ENCODE data around the gene JUP.
"Not testable (repeated sequence)": the region's sequence is repeated elsewhere in the genome, so short reads cannot be mapped to it uniquely, and the experiment has no call there.

JUP gene

DNA sequence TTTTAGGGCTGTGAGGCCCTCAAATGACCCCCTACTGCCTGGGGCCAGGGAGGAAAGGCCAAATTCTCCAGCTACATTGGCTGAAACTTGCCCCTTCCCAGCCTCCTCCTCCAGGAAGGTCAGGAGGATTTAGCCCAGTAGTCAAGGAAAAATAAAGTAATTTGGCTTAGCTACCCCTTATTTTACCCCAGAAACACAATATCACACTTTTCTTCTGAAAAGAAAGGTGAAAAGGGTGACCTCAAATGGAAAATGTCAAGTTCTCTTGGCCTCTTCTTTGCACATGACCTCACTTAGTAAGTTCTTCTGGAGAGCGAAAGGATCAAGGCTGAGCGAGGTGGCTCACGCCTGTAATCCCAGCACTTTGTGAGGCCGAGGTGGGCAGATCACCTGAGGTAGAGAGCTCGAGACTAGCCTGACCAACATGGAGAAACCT is 8.0 kb upstream of the JUP start:
- Mint-ChIP-seq H3K4me3 (no peak overlapping the region), H3K36me3 (no peaks in the 10 kb centered on the region), H3K27ac (no peak overlapping the region), H3K27me3 (no peaks in the 10 kb centered on the region), H3K9me3 (no peaks in the 10 kb centered on the region), H3K4me1 (no peaks in the 10 kb centered on the region)
- ATAC-seq: no peak

- Mint-ChIP-seq H3K9me3 (no peaks in the 10 kb centered on the region), H3K27me3 (no peaks in the 10 kb centered on the region), H3K4me1 (peaks cover 3% of the 10 kb centered on the region), H3K36me3 (no peaks in the 10 kb centered on the region), H3K27ac (no peak overlapping the region), H3K4me3 (no peak overlapping the region)
- ATAC-seq: no peak
Measured at GRCh38 chr17:41793784-41794539, 7.5 kb upstream of the JUP start.

DNA sequence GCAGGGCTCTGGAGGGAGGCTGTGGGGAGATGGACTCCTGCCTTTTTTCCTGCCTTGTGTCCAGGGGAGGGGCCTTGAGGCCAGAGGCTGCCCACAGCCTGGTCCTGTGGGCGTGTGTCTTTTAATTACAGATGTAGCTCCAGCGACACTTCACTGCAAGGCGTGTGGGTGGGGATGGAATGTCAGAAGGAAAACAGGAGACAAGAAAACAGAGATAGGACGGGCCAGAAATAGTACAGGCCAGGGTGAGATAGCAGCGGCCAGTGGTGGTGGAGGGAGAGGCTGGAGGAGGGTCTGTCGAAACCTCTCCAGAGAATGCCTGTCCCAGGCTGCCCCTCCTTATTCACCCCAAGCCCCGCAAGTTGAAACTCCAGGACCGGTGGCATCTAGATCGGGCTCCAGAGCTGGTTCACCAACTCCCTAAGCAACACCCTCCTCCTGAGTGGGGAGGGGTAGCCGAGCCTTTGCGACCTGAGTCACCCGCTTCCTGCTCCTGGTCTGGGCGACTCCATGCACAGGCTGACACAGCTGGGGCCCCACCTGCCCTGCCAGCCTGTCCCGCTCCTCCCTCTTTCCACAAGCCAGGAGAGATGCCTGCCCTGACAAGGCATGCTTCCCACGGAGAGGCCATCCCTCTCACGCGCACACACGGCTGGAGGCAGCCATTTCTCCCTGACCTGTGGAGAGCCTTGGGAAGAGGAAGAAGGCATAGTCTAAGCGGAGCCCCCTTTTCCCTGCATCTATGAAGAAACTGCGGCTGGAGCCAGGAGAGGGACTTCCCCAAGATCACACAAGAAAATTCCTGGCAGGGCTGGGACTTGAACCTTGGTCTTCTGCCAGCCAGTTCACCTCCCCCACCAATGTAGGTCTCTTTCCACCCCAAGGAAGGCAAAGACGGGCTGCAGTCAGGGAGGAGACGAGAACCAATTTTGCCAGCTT is 6.6 kb upstream of the JUP start:
- Mint-ChIP-seq H3K9me3 (no peaks in the 10 kb centered on the region), H3K27me3 (no peaks in the 10 kb centered on the region), H3K4me3 (no peak overlapping the region), H3K27ac (no peak overlapping the region), H3K36me3 (no peaks in the 10 kb centered on the region), H3K4me1 (peaks cover 6% of the 10 kb centered on the region)
- ATAC-seq: no peak

GRCh38 chr17:41787021-41787418 is 509 bp upstream of the JUP start:
- H3K4me3 Mint-ChIP-seq: peak overlapping the region; percentile 64
- ATAC-seq: no peak

DNA sequence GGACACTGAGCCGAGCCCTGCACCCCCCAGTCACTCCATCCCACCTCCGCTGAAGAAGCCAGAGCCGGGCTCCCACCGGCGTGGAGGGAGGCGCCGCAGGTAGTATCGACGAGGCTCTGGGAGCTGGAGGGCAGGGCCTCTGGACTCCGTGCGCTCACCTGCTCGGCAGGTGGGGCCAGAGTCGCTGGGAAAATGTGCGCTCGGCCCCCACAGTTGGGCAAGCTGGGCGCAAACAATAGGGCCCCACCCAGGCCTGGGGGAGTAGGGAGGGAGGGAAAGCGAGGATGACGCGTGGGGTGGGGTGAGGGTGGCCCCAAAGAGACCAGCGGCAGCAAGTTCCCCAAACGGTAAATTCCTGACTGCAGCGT is 668 bp downstream of the JUP start:
- no peaks in the 10 kb centered on the region for H3K36me3 Mint-ChIP-seq
- H3K9me3 Mint-ChIP-seq: no peaks in the 10 kb centered on the region
- no peak overlapping the region for H3K27ac Mint-ChIP-seq
- peak overlapping the region; percentile 64 for H3K4me3 Mint-ChIP-seq
- H3K4me1 Mint-ChIP-seq: peaks cover 38% of the 10 kb centered on the region
- peaks cover 33% of the 10 kb centered on the region for H3K27me3 Mint-ChIP-seq
- peak; percentile 1 for ATAC-seq

More at GRCh38 chr17:41787021-41787418, 509 bp upstream of the JUP start:
- H3K36me3 Mint-ChIP-seq: no peaks in the 10 kb centered on the region
- H3K9me3 Mint-ChIP-seq: no peaks in the 10 kb centered on the region
- peaks cover 22% of the 10 kb centered on the region for H3K27me3 Mint-ChIP-seq
- H3K27ac Mint-ChIP-seq: no peak overlapping the region
- H3K4me1 Mint-ChIP-seq: peaks cover 35% of the 10 kb centered on the region

DNA sequence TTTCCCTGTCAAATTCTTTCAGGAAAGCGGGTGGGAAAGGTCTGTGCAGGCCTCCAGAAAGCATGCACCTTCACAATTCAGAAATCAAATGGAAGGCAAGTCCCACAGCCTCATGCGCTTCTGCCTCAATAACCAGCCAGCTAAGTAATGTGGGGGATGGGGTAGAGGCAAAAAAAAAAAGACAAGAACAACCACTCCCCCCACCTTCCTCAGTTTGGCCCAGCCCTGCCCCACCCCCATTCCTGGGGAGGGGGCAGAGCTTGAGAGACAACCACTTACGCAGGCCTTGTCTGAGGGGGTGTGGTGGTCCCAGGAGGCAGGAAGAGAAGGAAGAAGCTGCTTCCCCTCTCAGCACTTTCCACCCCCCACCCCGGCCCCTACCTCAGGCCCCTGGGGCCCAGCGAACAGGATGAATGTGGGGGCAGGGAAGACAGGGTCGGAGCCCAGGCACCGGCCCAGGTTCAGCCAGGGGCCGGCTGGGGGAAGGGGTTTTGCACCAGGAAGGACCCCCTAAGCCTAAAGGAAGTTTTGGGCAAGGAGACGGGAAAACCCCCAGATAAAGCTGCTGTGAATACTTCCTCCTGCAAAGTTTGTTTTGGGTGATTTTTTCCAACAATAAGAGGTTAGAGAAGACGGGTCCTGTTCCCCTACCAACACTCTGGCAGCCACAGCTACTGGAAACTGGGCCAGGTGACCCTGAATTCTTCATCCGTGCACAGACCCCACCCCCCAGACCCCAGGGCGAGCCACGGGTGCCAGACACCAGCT is 1.2 kb downstream of the JUP start:
- Mint-ChIP-seq H3K27ac (peak overlapping the region; percentile 10), H3K36me3 (no peaks in the 10 kb centered on the region), H3K27me3 (peaks cover 39% of the 10 kb centered on the region), H3K4me3 (peak overlapping the region; percentile 64), H3K9me3 (no peaks in the 10 kb centered on the region), H3K4me1 (peaks cover 38% of the 10 kb centered on the region)
- ATAC-seq: no peak

- Mint-ChIP-seq H3K4me1 (peaks cover 38% of the 10 kb centered on the region), H3K27ac (no peak overlapping the region), H3K4me3 (peak overlapping the region; percentile 64), H3K27me3 (peaks cover 42% of the 10 kb centered on the region), H3K9me3 (no peaks in the 10 kb centered on the region), H3K36me3 (no peaks in the 10 kb centered on the region)
- ATAC-seq: no peak
Measured at GRCh38 chr17:41784207-41784744, 2.2 kb downstream of the JUP start.

- peaks cover 40% of the 10 kb centered on the region for H3K4me1 Mint-ChIP-seq
- H3K27ac Mint-ChIP-seq: no peak overlapping the region
- ATAC-seq: no peak
- no peak overlapping the region for H3K4me3 Mint-ChIP-seq
- H3K36me3 Mint-ChIP-seq: no peaks in the 10 kb centered on the region
- no peaks in the 10 kb centered on the region for H3K9me3 Mint-ChIP-seq
- peaks cover 42% of the 10 kb centered on the region for H3K27me3 Mint-ChIP-seq
Measured at GRCh38 chr17:41782142-41782541, 4.4 kb downstream of the JUP start.

DNA sequence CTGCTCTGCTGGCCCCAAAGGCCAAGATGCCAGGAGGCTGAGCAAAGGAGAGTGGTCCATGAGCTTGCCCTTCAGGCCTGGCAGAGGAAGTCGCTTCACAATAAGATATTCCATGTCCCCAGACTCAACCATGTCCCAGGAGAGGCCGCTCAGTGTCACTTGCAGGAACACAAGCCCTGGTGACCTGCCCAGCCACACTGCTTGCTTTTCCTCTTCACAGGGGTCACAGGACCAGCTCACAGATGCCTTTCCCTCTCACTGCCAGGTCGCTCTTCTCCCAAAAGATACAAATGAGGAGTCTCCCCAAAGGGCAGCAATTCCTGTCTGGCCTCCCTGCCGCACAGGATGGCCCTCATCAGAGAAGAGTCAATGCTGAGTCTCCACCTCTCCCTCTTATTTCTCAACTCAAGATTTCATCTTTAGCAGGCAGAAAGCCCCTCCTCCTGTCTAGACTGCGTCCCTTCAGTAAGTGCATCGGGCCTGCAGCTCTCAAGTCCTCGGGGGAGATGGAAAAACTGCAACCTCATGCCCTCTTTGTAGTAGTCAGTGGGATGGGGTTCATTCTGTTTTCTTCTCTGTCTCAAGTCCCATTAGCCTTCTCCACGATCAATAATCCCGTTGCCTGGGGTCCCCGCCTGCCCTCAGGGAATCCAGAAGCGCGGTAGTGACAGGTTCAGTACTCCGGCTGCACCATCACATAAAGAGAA is 5.0 kb downstream of the JUP start:
- H3K9me3 Mint-ChIP-seq: no peaks in the 10 kb centered on the region
- H3K27ac Mint-ChIP-seq: no peak overlapping the region
- ATAC-seq: no peak
- no peaks in the 10 kb centered on the region for H3K36me3 Mint-ChIP-seq
- H3K4me1 Mint-ChIP-seq: peaks cover 40% of the 10 kb centered on the region
- no peak overlapping the region for H3K4me3 Mint-ChIP-seq
- peaks cover 42% of the 10 kb centered on the region for H3K27me3 Mint-ChIP-seq

- H3K9me3 Mint-ChIP-seq: no peaks in the 10 kb centered on the region
- H3K27me3 Mint-ChIP-seq: peaks cover 55% of the 10 kb centered on the region
- peaks cover 30% of the 10 kb centered on the region for H3K4me1 Mint-ChIP-seq
- no peaks in the 10 kb centered on the region for H3K36me3 Mint-ChIP-seq
- no peak overlapping the region for H3K4me3 Mint-ChIP-seq
- H3K27ac Mint-ChIP-seq: no peak overlapping the region
- no peak for ATAC-seq
Measured at GRCh38 chr17:41779954-41780353, 6.6 kb downstream of the JUP start.

- H3K36me3 Mint-ChIP-seq: no peaks in the 10 kb centered on the region
- no peak overlapping the region for H3K4me3 Mint-ChIP-seq
- H3K9me3 Mint-ChIP-seq: no peaks in the 10 kb centered on the region
- ATAC-seq: no peak
- peaks cover 24% of the 10 kb centered on the region for H3K4me1 Mint-ChIP-seq
- peaks cover 51% of the 10 kb centered on the region for H3K27me3 Mint-ChIP-seq
- no peak overlapping the region for H3K27ac Mint-ChIP-seq
Measured at GRCh38 chr17:41777574-41778188, 8.8 kb downstream of the JUP start.

- no peak for ATAC-seq
- H3K27me3 Mint-ChIP-seq: peaks cover 46% of the 10 kb centered on the region
- no peak overlapping the region for H3K4me3 Mint-ChIP-seq
- no peaks in the 10 kb centered on the region for H3K36me3 Mint-ChIP-seq
- H3K9me3 Mint-ChIP-seq: no peaks in the 10 kb centered on the region
- H3K27ac Mint-ChIP-seq: no peak overlapping the region
- peaks cover 18% of the 10 kb centered on the region for H3K4me1 Mint-ChIP-seq
Measured at GRCh38 chr17:41777157-41777573, 9.3 kb downstream of the JUP start.

DNA sequence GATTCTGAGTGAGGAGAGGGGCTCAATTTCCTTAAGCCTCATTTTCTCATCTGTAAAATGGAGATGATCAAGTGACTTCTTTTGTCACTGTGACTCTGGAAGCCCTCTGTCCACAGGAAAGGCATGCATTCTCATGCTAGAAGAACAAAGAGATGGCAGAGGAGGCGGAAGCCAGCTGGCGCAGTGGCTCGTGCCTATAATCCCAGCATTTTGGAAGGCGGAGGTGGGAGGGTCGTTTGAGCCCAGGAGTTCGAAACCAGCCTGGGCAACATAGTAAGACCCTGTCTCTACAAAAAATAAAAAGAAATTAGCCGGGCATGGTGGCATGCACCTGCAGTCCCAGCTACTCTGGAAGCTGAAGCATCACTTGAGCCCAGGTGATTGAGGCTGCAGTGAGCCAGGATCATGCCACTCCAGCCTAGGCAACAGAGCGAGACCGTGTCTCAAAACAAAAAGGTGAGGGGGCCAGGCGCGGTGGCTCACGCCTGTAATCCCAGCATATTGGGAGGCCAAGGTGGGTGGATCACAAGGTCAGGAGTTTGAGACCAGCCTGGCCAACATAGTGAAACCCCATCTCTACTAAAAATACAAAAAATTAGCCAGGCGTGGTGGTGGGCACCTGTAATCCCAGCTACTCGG is 10.1 kb downstream of the JUP start:
- Mint-ChIP-seq H3K4me1 (peaks cover 19% of the 10 kb centered on the region), H3K27me3 (peaks cover 38% of the 10 kb centered on the region)
- not testable (repeated sequence) for H3K27ac Mint-ChIP-seq, H3K4me3 Mint-ChIP-seq, H3K36me3 Mint-ChIP-seq, H3K9me3 Mint-ChIP-seq, ATAC-seq

All from stimulated activated memory B cell treated with anti-CD40 and anti-IgM and Interleukin-4, amounts not matched to agents 10 μg/mL and 1 μg/mL and 100 μg/mL, for 72 hours (primary cell).